Karpas-422 (cell line): ENCODE results near the gene CCNYL1. TPM values are rescaled to one million over a fixed set of nuclear protein-coding genes. Genes with fewer than 3 reads are reported as not detected.
A peak's percentile ranks its signal among the peaks of the same experiment; 100 is the strongest.

Experiments used
- DNase-seq: peaks from one replicate; pipeline ENCODE4 v3.0.0-alpha.2; 2015
- H2AFZ ChIP-seq: fragments of 200-600 bp; sonication (generic); 2 replicates; pipeline ENCODE4 v1.6.1; 2014; ENCODE audit warnings: antibody characterized with exemption, low read length, mixed read lengths
- H3K27ac ChIP-seq: fragments of 200-600 bp; sonication (generic); 2 replicates; pipeline ENCODE4 v1.5.1; 2014; ENCODE audit warnings: mild to moderate bottlenecking, low read length, moderate library complexity
- H3K27me3 ChIP-seq: fragments of 200-600 bp; sonication (generic); 2 replicates; pipeline ENCODE4 v1.6.1; 2014; ENCODE audit warnings: low read length, mixed read lengths
- H3K36me3 ChIP-seq: fragments of 200-600 bp; sonication (generic); 2 replicates; pipeline ENCODE4 v1.6.1; 2014; ENCODE audit warnings: low read length, mixed read lengths; ENCODE audit not compliant: insufficient read depth
- H3K4me1 ChIP-seq: fragments of 200-600 bp; sonication (generic); 2 replicates; pipeline ENCODE4 v1.6.1; 2014; ENCODE audit warnings: mild to moderate bottlenecking, low read length, mixed read lengths
- H3K4me2 ChIP-seq: fragments of 200-600 bp; sonication (generic); 2 replicates; pipeline ENCODE4 v1.6.1; 2014; ENCODE audit warnings: low read length, low read depth, mild to moderate bottlenecking; ENCODE audit not compliant: poor library complexity, severe bottlenecking
- H3K4me3 ChIP-seq: fragments of 200-600 bp; sonication (generic); 2 replicates; pipeline ENCODE4 v1.5.1; 2014; ENCODE audit warnings: mild to moderate bottlenecking, antibody characterized with exemption, low read length, mixed read lengths
- H3K79me2 ChIP-seq: fragments of 200-600 bp; sonication (generic); 2 replicates; pipeline ENCODE4 v1.6.1; 2014; ENCODE audit warnings: mild to moderate bottlenecking, low read length, mixed read lengths
- H3K9ac ChIP-seq: fragments of 200-600 bp; sonication (generic); 2 replicates; pipeline ENCODE4 v1.6.0; 2014; ENCODE audit warnings: low read length
- H3K9me2 ChIP-seq: fragments of 200-600 bp; sonication (generic), shearing (Covaris generic); replicated peaks from 2 replicates; pipeline ENCODE4 v1.6.0; 2014; ENCODE audit warnings: mild to moderate bottlenecking, low read length, moderate library complexity; ENCODE audit not compliant: insufficient read depth
- H3K9me3 ChIP-seq: fragments of 300-700, 200-600 bp; sonication (generic); 2 replicates; pipeline ENCODE4 v1.6.1; 2014; ENCODE audit warnings: low read length, mixed read lengths
- H4K20me1 ChIP-seq: fragments of 200-600 bp; sonication (generic); 2 replicates; pipeline ENCODE4 v1.6.1; 2014; ENCODE audit warnings: mild to moderate bottlenecking, antibody characterized with exemption, low read length, low read depth; ENCODE audit not compliant: insufficient read depth
- total RNA-seq: library from RNA; depleted of rRNA; stranded (reverse); fragments of >200 nt; shearing (Covaris generic); gene quantifications from 2 replicates; pipeline ENCODE4 v1.2.3, GENCODE V29; 2014; ENCODE audit warnings: low replicate concordance; rRNA removed

Gene CCNYL1
- 12.6 and 30.5 TPM in 2 replicates for total RNA-seq

GRCh38 chr2:207710814-207711740 lies at the start of gene CCNYL1:
Gene CCNYL1, plus strand, starts transcription at chr2:207711640. Its CDS starts 257 bp downstream, at chr2:207711897.
- H3K79me2 ChIP-seq, result peaks cover 44% of the 10 kb centered on the region
- H3K9me3 ChIP-seq, result no peaks in the 10 kb centered on the region
- H3K9me2 ChIP-seq, result no peaks in the 10 kb centered on the region
- H3K4me2 ChIP-seq, result peak within 1 kb of the TSS; percentile 100
- DNase-seq, result peak; percentile 99
- H2AFZ ChIP-seq, result peak within 1 kb of the TSS; percentile 99
- H3K27me3 ChIP-seq, result no peaks in the 10 kb centered on the region
- peaks cover 3% of the 10 kb centered on the region; the same call in 1 of the 2 replicates for H3K36me3 ChIP-seq
- peaks cover 5% of the 10 kb centered on the region; the same call in 1 of the 2 replicates for H4K20me1 ChIP-seq
- peaks cover 27% of the 10 kb centered on the region for H3K4me1 ChIP-seq
- peak within 1 kb of the TSS; percentile 62 for H3K27ac ChIP-seq
- peak within 1 kb of the TSS; percentile 94 for H3K4me3 ChIP-seq
- peak within 1 kb of the TSS; percentile 88 for H3K9ac ChIP-seq

- Histone ChIP-seq H3K27me3 (no peaks in the 10 kb centered on the region), H3K36me3 (no peaks in the 10 kb centered on the region), H3K79me2 (no peaks in the 10 kb centered on the region), H3K9ac (no peak overlapping the region), H3K4me1 (no peaks in the 10 kb centered on the region), H4K20me1 (no peaks in the 10 kb centered on the region), H3K4me3 (no peak overlapping the region), H3K9me3 (no peaks in the 10 kb centered on the region), H3K4me2 (no peak overlapping the region), H3K9me2 (no peaks in the 10 kb centered on the region), H2AFZ (no peak overlapping the region), H3K27ac (no peak overlapping the region)
- DNase-seq, result no peak
Observed at GRCh38 chr2:207662203-207662602, 49.2 kb upstream of the CCNYL1 start.

GRCh38 chr2:207663870-207664545 lies 47.4 kb upstream of the CCNYL1 start:
- H3K4me3 ChIP-seq, result no peak overlapping the region
- H3K79me2 ChIP-seq, result no peaks in the 10 kb centered on the region
- H3K4me2 ChIP-seq, result no peak overlapping the region
- H3K36me3 ChIP-seq, result no peaks in the 10 kb centered on the region
- no peaks in the 10 kb centered on the region for H3K9me2 ChIP-seq
- H3K27me3 ChIP-seq, result no peaks in the 10 kb centered on the region
- no peak overlapping the region for H2AFZ ChIP-seq
- no peak overlapping the region for H3K27ac ChIP-seq
- H3K4me1 ChIP-seq, result no peaks in the 10 kb centered on the region
- H3K9me3 ChIP-seq, result no peaks in the 10 kb centered on the region
- no peak overlapping the region for H3K9ac ChIP-seq
- no peaks in the 10 kb centered on the region for H4K20me1 ChIP-seq
- no peak for DNase-seq

GRCh38 chr2:207670887-207671286 lies 40.6 kb upstream of the CCNYL1 start:
- no peaks in the 10 kb centered on the region for H3K4me1 ChIP-seq
- no peak overlapping the region for H3K27ac ChIP-seq
- no peaks in the 10 kb centered on the region for H3K27me3 ChIP-seq
- no peak overlapping the region for H3K9ac ChIP-seq
- H3K9me2 ChIP-seq, result no peaks in the 10 kb centered on the region
- H3K36me3 ChIP-seq, result no peaks in the 10 kb centered on the region
- H2AFZ ChIP-seq, result no peak overlapping the region
- no peak for DNase-seq
- H3K9me3 ChIP-seq, result no peaks in the 10 kb centered on the region
- H4K20me1 ChIP-seq, result no peaks in the 10 kb centered on the region
- H3K4me2 ChIP-seq, result no peak overlapping the region
- no peaks in the 10 kb centered on the region for H3K79me2 ChIP-seq
- H3K4me3 ChIP-seq, result no peak overlapping the region

DNA sequence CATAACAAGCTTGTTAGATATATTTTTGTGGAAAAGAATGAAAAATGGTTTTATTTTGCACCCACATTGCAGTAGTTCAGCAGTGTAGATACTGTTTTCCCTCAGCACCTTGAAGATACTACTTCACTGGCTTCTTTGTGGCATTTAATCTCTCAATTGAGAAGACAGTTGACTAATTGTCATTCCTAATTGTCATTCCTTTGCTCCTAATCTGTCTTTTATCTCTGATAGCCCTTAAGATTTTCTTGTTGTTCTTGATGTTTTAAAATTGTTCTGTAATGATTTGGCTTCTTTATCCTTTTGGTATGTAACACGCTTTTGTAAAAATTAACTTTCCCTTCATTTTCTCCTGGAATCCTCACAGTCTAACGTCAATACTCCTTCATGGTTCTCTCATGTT lies 38.0 kb upstream of the CCNYL1 start:
- H3K9ac ChIP-seq, result no peak overlapping the region
- no peaks in the 10 kb centered on the region for H4K20me1 ChIP-seq
- no peaks in the 10 kb centered on the region for H3K27me3 ChIP-seq
- no peaks in the 10 kb centered on the region for H3K9me2 ChIP-seq
- H3K9me3 ChIP-seq, result no peaks in the 10 kb centered on the region
- no peak overlapping the region for H3K4me3 ChIP-seq
- no peaks in the 10 kb centered on the region for H3K4me1 ChIP-seq
- no peaks in the 10 kb centered on the region for H3K79me2 ChIP-seq
- H3K27ac ChIP-seq, result no peak overlapping the region
- DNase-seq, result no peak
- H3K36me3 ChIP-seq, result no peaks in the 10 kb centered on the region
- no peak overlapping the region for H2AFZ ChIP-seq
- no peak overlapping the region for H3K4me2 ChIP-seq

GRCh38 chr2:207674266-207674774 lies 37.1 kb upstream of the CCNYL1 start:
- H3K79me2 ChIP-seq, result no peaks in the 10 kb centered on the region
- H3K36me3 ChIP-seq, result no peaks in the 10 kb centered on the region
- no peak overlapping the region for H3K4me2 ChIP-seq
- H2AFZ ChIP-seq, result no peak overlapping the region
- H3K4me1 ChIP-seq, result no peaks in the 10 kb centered on the region
- H3K27me3 ChIP-seq, result no peaks in the 10 kb centered on the region
- H3K9me3 ChIP-seq, result no peaks in the 10 kb centered on the region
- H3K9ac ChIP-seq, result no peak overlapping the region
- no peak overlapping the region for H3K27ac ChIP-seq
- H3K4me3 ChIP-seq, result no peak overlapping the region
- no peaks in the 10 kb centered on the region for H3K9me2 ChIP-seq
- no peak for DNase-seq
- no peaks in the 10 kb centered on the region for H4K20me1 ChIP-seq

- no peaks in the 10 kb centered on the region for H3K9me2 ChIP-seq
- H3K27ac ChIP-seq, result no peak overlapping the region
- no peaks in the 10 kb centered on the region for H3K4me1 ChIP-seq
- no peak overlapping the region for H3K9ac ChIP-seq
- H3K79me2 ChIP-seq, result no peaks in the 10 kb centered on the region
- no peak overlapping the region for H3K4me2 ChIP-seq
- H4K20me1 ChIP-seq, result no peaks in the 10 kb centered on the region
- no peaks in the 10 kb centered on the region for H3K36me3 ChIP-seq
- no peak for DNase-seq
- H3K27me3 ChIP-seq, result no peaks in the 10 kb centered on the region
- no peak overlapping the region for H3K4me3 ChIP-seq
- H2AFZ ChIP-seq, result no peak overlapping the region
- H3K9me3 ChIP-seq, result no peaks in the 10 kb centered on the region
Observed at GRCh38 chr2:207674826-207675225, 36.6 kb upstream of the CCNYL1 start.

- H3K4me1 ChIP-seq, result no peaks in the 10 kb centered on the region
- no peak overlapping the region for H2AFZ ChIP-seq
- H3K27ac ChIP-seq, result no peak overlapping the region
- H3K4me2 ChIP-seq, result no peak overlapping the region
- no peaks in the 10 kb centered on the region for H3K79me2 ChIP-seq
- DNase-seq, result no peak
- no peaks in the 10 kb centered on the region for H3K9me3 ChIP-seq
- H3K9me2 ChIP-seq, result no peaks in the 10 kb centered on the region
- no peaks in the 10 kb centered on the region for H3K27me3 ChIP-seq
- no peak overlapping the region for H3K4me3 ChIP-seq
- H3K36me3 ChIP-seq, result no peaks in the 10 kb centered on the region
- no peak overlapping the region for H3K9ac ChIP-seq
- H4K20me1 ChIP-seq, result no peaks in the 10 kb centered on the region
Observed at GRCh38 chr2:207676827-207677354, 34.5 kb upstream of the CCNYL1 start.
